HEK293 (cell line): ENCODE data around the gene SH2B3.

Experiments
- CTCF ChIA-PET: fragments of 350-600 bp; formaldehyde crosslinking; extraction: SDS; loops from one replicate; lab custom pipeline; 2021; ENCODE audit warnings: antibody characterized with exemption; lab: Yijun Ruan, JAX
- POLR2A ChIA-PET: fragments of 300-600 bp; formaldehyde crosslinking; extraction: SDS; loops from one replicate; lab custom pipeline; 2020; ENCODE audit warnings: antibody characterized with exemption, inconsistent platforms; lab: Yijun Ruan, JAX
- H3K27ac ChIP-seq: fragments of 200-500 bp; sonication (Bioruptor generic); 2 replicates; pipeline ENCODE4 v1.5.1; 2014; ENCODE audit warnings: low read depth, low read length, control low read depth, inconsistent platforms; ENCODE audit errors: extremely low read depth
- H3K36me3 ChIP-seq, 2 experiments: fragments of 200-500 bp in 1 of 2; sonication (Bioruptor generic) in 1 of 2; 1 replicate in 1 of 2; 2 replicates in 1 of 2; pipeline ENCODE4 v1.5.1; 2014 to 2017; ENCODE audit warnings: inconsistent platforms in 2 of 2, low read length in 2 of 2; ENCODE audit not compliant: control insufficient read depth in 2 of 2, insufficient read depth in 1 of 2
- H3K4me1 ChIP-seq: fragments of 200-500 bp; sonication (Bioruptor generic); 2 replicates; pipeline ENCODE4 v1.5.1; 2014; ENCODE audit warnings: mild to moderate bottlenecking, low read length, inconsistent platforms; ENCODE audit not compliant: control insufficient read depth, insufficient read depth
- H3K4me3 ChIP-seq: 2 replicates; pipeline ENCODE4 v1.5.1; 2011; ENCODE audit warnings: low read depth, mild to moderate bottlenecking, control low read depth, low read length, moderate library complexity
- H3K9me3 ChIP-seq: fragments of 200-500 bp; sonication (Bioruptor generic); 2 replicates; pipeline ENCODE4 v1.5.1; 2014; ENCODE audit warnings: low read depth, low read length, inconsistent platforms; ENCODE audit not compliant: control insufficient read depth, insufficient read depth
- EGR2 ChIP-seq: fragments of 450-650 bp; formaldehyde crosslinking; IDR thresholded peaks from 2 replicates; pipeline ENCODE4 v1.5.1; 2016; ENCODE audit warnings: low read depth, missing biosample characterization, missing genetic modification characterization
- GLI4 ChIP-seq: fragments of 450-650 bp; formaldehyde crosslinking; IDR thresholded peaks from 2 replicates; pipeline ENCODE4 v1.5.1; 2016; ENCODE audit warnings: missing biosample characterization, missing genetic modification characterization
- GLIS1 ChIP-seq: fragments of 450-650 bp; formaldehyde crosslinking; IDR thresholded peaks from 2 replicates; pipeline ENCODE4 v1.5.1; 2016; ENCODE audit warnings: missing biosample characterization, missing genetic modification characterization
- HOXD13 ChIP-seq: sonication (generic); formaldehyde crosslinking; IDR thresholded peaks from 2 replicates; pipeline ENCODE4 v1.8.0; 2022; ENCODE audit warnings: missing genetic modification reagents, borderline replicate concordance
- KLF17 ChIP-seq: fragments of 450-650 bp; formaldehyde crosslinking; IDR thresholded peaks from 2 replicates; pipeline ENCODE4 v1.5.1; 2016; ENCODE audit warnings: missing biosample characterization, missing genetic modification characterization
- KLF7 ChIP-seq: fragments of 450-650 bp; formaldehyde crosslinking; IDR thresholded peaks from 2 replicates; pipeline ENCODE4 v1.5.1; 2016; ENCODE audit warnings: missing biosample characterization, missing genetic modification characterization, borderline replicate concordance
- PRDM6 ChIP-seq: fragments of 450-650 bp; formaldehyde crosslinking; IDR thresholded peaks from 2 replicates; pipeline ENCODE4 v1.5.1; 2017; ENCODE audit warnings: missing biosample characterization, missing genetic modification characterization
- ZBTB11 ChIP-seq: fragments of 450-650 bp; formaldehyde crosslinking; conservative IDR thresholded peaks from 2 replicates; pipeline ENCODE4 v1.5.1; 2016; ENCODE audit warnings: low read depth, missing biosample characterization, missing genetic modification characterization
- ZBTB21 ChIP-seq: fragments of 450-650 bp; formaldehyde crosslinking; IDR thresholded peaks from 2 replicates; pipeline ENCODE4 v1.5.1; 2017; ENCODE audit warnings: missing biosample characterization, missing genetic modification characterization
- ZNF138 ChIP-seq: fragments of 450-650 bp; formaldehyde crosslinking; IDR thresholded peaks from 2 replicates; pipeline ENCODE4 v1.5.1; 2016; ENCODE audit warnings: missing biosample characterization, missing genetic modification characterization, borderline replicate concordance
- ZNF155 ChIP-seq: fragments of 450-650 bp; formaldehyde crosslinking; IDR thresholded peaks from 2 replicates; pipeline ENCODE4 v1.5.1; 2016; ENCODE audit warnings: missing biosample characterization, missing genetic modification characterization
- ZNF394 ChIP-seq: fragments of 450-650 bp; formaldehyde crosslinking; IDR thresholded peaks from 2 replicates; pipeline ENCODE4 v1.5.1; 2016; ENCODE audit warnings: missing biosample characterization, missing genetic modification characterization, mild to moderate bottlenecking, moderate library complexity, borderline replicate concordance
- ZNF548 ChIP-seq: fragments of 450-650 bp; formaldehyde crosslinking; IDR thresholded peaks from 2 replicates; pipeline ENCODE4 v1.5.1; 2016; ENCODE audit warnings: missing biosample characterization, missing genetic modification characterization
- ZNF558 ChIP-seq: fragments of 450-650 bp; formaldehyde crosslinking; IDR thresholded peaks from 2 replicates; pipeline ENCODE4 v1.5.1; 2016; ENCODE audit warnings: missing biosample characterization, missing genetic modification characterization
- ZNF701 ChIP-seq: fragments of 450-650 bp; formaldehyde crosslinking; IDR thresholded peaks from 2 replicates; pipeline ENCODE4 v1.5.1; 2016; ENCODE audit warnings: missing biosample characterization, missing genetic modification characterization
- ZNF785 ChIP-seq: fragments of 450-650 bp; formaldehyde crosslinking; IDR thresholded peaks from 2 replicates; pipeline ENCODE4 v1.5.1; 2016; ENCODE audit warnings: missing biosample characterization, missing genetic modification characterization
- ZSCAN30 ChIP-seq: fragments of 450-650 bp; IDR thresholded peaks from 2 replicates; pipeline ENCODE4 v1.5.1; 2018; ENCODE audit warnings: missing biosample characterization, mild to moderate bottlenecking, missing genetic modification characterization, moderate library complexity
- TF ChIP-seq, protein P1 (sequence below): fragments of 450-650 bp; formaldehyde crosslinking; IDR thresholded peaks from 2 replicates; pipeline ENCODE4 v1.5.1; 2016; ENCODE audit warnings: missing biosample characterization, missing genetic modification characterization
- TF ChIP-seq, protein P2 (sequence below): fragments of 450-650 bp; formaldehyde crosslinking; IDR thresholded peaks from 2 replicates; pipeline ENCODE4 v1.5.1; 2016; ENCODE audit warnings: missing biosample characterization, missing genetic modification characterization

The SH2B3 gene

DNA sequence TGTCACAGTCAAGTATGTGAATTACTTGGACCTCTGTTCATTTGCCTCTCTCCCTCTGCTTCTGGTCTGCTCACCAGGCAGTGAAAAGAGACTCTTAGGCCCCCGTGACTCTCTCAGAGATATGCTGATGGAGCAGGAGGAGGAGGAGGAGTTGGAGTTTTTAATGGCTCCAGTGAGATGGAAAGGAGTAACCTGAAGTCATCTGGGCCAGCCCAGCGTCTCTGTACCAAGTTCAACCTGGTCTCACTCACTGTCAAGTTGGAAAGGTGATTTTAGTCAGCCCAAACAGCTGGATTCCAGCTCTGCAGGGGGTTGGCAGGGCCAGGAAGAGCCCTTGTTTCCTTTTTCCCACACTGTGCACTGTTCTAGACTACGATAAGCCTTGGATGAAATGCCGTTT lies 48.6 kb downstream of the SH2B3 start:
- Histone ChIP-seq H3K36me3 (peaks cover 23 to 79% of the 10 kb centered on the region in 2 experiments; a peak in 2 of 3 replicates), H3K9me3 (no peaks in the 10 kb centered on the region), H3K4me3 (no peak overlapping the region), H3K27ac (no peak overlapping the region), H3K4me1 (no peaks in the 10 kb centered on the region)
- TF ChIP-seq, protein P1, sequence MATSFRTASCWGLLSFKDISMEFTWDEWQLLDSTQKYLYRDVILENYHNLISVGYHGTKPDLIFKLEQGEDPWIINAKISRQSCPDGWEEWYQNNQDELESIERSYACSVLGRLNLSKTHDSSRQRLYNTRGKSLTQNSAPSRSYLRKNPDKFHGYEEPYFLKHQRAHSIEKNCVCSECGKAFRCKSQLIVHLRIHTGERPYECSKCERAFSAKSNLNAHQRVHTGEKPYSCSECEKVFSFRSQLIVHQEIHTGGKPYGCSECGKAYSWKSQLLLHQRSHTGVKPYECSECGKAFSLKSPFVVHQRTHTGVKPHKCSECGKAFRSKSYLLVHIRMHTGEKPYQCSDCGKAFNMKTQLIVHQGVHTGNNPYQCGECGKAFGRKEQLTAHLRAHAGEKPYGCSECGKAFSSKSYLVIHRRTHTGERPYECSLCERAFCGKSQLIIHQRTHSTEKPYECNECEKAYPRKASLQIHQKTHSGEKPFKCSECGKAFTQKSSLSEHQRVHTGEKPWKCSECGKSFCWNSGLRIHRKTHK (tag by site-specific recombination) = no peak
- TF ChIP-seq ZSCAN30 (tag by site-specific recombination) (no peak), GLIS1 (tag by site-specific recombination) (peak; percentile 28; the same call in 1 of the 2 replicates), ZNF558 (tag by site-specific recombination) (no peak), ZNF155 (no peak)
- ChIA-PET POLR2A (no interaction called here), CTCF (interaction anchor here (0.7 to 10.1 kb wide), 3 partner anchors 39 to 358 kb away, joined by 3 to 217 read pairs (median 4); no protein-coding TSS in a partner anchor)

DNA sequence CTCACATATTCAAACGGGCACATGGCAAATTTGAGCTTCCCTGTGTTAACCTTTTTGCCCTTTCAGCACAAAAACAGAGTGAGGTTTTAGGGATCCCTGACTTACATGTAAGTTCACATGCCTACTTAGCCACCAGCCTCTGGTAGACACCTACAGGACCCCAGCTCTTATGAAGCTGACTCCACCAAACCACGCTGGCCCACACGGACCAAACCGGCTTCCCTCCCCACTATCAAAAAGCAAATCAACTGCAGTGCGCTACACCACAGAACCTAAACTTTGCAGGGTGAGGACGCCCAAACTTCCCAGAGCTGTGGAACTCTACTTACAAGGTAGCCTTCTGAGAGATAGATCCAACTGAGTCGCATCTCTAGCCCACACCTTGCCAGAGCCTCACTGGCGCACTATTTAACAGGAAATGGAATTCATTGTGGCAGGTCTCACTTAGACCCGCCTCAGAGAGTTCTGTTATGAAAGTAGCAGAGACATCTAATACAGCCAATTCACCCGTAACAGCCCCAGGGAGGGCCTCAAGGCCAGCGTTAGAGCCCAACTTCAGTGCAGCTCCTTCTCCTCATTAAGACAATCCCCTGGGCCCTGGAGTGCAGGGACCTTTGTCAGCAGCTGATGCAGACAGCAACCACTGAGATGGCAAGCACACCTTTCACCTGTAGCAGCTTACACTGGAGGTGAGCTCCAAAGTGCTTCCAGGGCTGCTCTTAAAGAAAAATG lies 49.2 kb downstream of the SH2B3 start:
- Histone ChIP-seq H3K4me3 (no peak overlapping the region), H3K9me3 (no peaks in the 10 kb centered on the region), H3K36me3 (peaks cover 29 to 75% of the 10 kb centered on the region in 2 experiments; a peak in 2 of 3 replicates), H3K4me1 (no peaks in the 10 kb centered on the region), H3K27ac (no peak overlapping the region)
- CTCF ChIA-PET = interaction anchor here (0.7 to 10.1 kb wide), 5 partner anchors 27 to 358 kb away, joined by 3 to 217 read pairs (median 4); no protein-coding TSS in a partner anchor
- POLR2A ChIA-PET = no interaction called here
- TF ChIP-seq KLF7 (tag by site-specific recombination) (no peak), ZNF138 (tag by site-specific recombination) (no peak), ZNF785 (no peak), PRDM6 (no peak), KLF17 (tag by site-specific recombination) (no peak), ZBTB21 (tag by site-specific recombination) (no peak), EGR2 (tag by site-specific recombination) (no peak), ZNF394 (tag by site-specific recombination) (no peak), ZNF548 (no peak), ZNF701 (tag by site-specific recombination) (no peak), ZBTB11 (tag by site-specific recombination) (no peak), HOXD13 (no peak), GLI4 (tag by site-specific recombination) (no peak)
- TF ChIP-seq, protein P2, sequence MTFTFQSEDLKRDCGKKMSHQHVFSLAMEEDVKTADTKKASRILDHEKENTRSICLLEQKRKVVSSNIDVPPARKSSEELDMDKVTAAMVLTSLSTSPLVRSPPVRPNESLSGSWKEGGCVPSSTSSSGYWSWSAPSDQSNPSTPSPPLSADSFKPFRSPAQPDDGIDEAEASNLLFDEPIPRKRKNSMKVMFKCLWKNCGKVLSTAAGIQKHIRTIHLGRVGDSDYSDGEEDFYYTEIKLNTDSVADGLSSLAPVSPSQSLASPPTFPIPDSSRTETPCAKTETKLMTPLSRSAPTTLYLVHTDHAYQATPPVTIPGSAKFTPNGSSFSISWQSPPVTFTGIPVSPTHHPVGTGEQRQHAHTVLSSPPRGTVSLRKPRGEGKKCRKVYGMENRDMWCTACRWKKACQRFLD (tag by site-specific recombination) = no peak
